Measurements from ENCODE around the gene CLCA4.
"Not testable (repeated sequence)": the region's sequence is repeated elsewhere in the genome, so short reads cannot be mapped to it uniquely, and the experiment has no call there.

CLCA4 gene

DNA sequence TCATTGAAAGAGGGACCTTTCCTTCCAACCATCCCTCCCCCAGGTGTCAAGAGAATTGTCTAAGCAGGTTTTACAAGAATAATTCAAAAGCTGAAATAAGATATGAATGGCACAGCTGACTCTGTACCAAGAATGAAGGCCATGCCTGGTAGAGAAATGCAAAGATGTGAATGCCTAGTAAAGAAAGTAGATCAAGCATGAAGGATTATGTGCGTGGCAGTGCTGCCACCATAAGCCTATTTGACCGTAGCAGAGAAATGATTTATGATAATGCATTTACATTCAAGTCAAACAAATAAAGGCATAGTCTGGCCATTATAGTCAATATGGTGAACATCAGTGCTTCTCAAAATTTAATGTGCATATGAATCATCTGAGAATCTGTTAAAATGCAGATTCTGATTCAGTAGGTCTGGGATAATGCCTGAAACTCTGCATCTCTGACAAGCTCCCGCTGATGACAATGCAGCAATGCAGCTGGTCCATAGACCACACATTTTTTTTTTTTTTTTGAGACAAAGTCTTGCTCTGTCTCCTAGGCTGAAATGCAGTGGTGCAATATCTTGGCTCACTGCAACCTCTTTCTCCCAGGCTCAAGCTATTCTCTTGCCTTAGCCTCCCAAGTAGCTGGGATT, 16.6 kb upstream of the CLCA4 start:
- FAIRE-seq: no peak

DNA sequence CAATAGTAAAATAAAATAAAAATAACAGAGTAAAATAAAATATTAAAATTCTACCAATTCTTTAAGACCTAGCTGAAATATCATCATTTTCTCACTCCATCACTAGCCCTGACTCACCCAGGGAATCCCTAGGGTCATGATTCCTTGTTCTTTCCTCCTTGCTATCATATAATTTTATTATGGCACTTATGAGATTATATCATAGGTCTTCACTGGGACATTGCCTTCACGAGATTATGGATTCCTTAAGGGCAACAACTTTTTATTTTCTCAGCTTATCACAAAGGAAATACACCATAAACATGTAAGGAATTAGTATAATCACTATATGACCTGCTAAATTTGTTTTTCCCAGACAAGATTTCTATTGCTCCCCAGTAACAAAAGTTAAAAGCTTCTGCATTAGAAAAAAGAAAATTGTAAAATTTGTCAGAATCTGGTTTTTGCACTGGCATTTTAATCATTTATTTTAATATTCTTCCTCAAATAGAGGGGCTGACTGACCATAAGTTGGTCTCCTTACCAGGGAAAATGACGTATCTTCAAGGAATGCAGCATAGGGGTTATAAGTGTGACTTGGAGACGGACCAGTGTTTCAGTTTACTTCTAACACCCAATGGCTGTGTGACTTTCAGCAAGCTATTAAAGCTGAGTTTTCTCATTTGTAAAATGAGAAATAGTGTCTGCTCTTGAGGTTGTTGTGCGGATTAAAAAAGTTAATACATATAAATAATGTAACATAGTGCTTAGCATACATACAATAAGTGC, 8.8 kb upstream of the CLCA4 start:
- no peak for FAIRE-seq

DNA sequence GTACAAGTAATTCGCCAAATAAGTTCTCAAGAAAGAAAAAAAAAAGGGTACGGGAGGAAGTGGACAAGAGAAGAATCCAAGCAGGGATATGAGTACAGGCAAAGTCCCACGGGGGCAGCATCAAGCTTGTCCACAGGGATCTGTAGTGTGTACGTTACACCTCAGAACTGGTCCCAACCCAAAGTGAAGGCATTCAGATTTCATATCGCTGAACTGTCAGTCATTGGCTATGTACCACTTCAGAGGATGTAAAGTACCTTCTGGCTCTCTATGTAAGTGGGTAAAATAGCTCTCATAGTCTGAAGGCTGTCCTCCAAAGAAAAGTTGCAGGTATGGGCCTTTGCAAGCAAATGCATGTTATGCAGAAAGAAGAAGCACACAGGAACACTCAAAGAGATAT, 8.1 kb upstream of the CLCA4 start:
- no peak for FAIRE-seq

DNA sequence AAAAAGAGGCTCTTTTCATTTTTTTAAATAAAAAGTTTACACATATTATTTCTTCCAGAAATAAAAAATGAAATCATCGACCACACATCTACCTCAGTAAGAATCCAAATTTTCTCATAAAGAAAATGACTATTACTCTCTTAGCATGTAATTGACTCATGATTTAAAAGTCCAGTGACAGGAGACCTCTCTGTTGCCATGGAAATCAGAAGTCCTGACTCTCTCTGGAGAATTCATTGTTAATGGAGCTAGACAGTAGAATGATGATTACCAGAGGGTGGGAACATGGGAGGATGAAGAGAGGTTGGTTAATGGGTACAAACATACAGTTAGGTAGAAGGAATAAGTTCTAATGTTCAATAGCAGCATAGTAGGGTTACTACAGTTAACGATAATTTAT, 5.0 kb upstream of the CLCA4 start:
- no peak for FAIRE-seq

DNA sequence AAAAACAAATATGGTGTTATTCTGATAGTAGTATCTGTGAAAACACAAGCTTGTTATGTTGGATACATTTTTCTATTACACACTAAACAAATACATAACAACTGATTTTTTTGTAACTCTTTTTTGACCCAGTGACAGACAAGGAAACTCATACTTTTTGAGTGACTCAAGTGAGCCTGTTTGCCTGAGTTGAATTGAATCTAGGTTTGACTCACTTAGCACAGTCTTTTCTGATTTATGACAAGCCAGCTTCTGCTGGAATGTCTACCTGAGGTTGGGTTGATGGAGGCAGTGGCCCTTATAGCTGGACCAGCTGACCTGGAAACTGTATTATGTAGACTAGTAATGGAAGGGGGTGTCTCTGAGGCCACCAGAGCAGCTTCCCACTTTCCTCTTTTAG, 4.2 kb upstream of the CLCA4 start:
- FAIRE-seq: no peak

DNA sequence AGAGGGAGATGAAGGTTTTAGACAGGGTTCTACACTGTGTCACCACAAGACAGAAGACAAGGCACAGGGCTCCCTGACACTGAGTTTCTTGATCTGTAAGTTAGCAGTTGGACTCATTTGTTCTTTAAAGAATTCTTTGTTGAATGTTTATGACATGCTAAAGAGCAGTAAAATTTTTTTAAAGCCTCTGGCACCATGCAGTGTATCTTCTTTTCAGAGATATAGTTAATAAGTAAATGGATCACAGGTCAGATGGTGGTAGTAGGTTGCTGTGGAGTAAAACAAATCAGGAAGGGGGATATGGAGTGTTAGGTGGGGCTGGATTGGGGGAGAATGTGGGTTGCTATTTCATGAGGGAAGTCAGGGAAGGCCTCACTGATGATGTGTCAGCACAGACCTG, 2.0 kb downstream of the CLCA4 start:
- FAIRE-seq: no peak

DNA sequence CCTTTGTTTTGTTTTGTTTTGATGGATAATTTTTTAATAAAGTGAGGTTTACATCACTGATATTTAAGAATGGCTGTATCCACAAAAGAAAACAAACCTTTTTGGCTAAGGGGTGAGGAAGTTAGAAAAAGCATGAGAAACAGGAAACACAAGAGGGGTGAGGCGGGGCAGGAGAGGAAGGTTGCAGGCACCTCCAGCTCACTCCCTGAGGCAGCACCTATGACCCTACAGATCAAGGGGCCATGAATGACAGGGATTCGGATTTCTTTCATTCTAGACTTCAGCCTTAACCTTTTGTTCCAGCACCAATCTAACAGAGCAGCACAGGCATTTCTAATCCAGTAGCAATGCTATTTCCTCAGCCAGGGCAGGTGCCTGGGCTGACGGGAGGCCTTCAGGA, 4.4 kb downstream of the CLCA4 start:
- FAIRE-seq: no peak

DNA sequence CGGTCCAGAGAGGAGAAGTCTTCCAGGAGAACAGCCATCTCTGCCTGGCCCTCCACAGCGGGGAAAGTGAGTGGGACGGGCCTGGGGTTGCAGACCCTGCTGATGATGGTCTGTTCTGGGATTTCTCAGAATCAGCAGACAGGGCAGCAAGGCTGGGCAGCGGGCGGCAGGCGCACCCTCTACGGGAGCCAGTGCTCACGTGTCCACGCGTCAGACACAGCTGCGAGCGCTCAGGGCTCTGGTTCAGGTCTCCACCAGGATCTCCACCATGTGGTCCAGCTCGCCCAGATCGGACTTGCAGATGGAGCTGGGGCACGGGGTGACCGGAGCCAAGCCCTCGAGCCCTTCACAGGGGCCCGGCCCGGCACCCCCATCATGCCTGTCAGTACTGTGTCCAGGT, 5.5 kb downstream of the CLCA4 start:
- no peak for FAIRE-seq

DNA sequence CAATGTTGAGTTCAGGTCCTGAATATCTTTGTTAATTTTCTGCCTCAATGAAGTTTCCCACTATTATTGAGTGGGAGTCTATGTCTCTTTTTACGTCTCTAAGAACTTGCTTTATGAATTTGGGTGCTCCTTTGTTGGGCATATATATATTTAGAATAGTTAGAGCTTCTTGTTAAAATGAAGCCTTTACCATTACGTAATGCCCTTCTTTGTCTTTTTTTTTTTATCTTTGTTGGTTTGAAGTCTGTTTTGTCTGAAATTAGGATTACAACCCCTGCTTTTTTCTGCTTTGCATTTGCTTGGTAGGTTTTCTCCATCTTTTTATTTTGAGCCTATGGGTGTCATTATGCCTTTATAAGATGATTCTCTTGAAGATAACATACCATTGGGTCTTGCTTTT, 10.9 kb downstream of the CLCA4 start:
- no peak for FAIRE-seq

DNA sequence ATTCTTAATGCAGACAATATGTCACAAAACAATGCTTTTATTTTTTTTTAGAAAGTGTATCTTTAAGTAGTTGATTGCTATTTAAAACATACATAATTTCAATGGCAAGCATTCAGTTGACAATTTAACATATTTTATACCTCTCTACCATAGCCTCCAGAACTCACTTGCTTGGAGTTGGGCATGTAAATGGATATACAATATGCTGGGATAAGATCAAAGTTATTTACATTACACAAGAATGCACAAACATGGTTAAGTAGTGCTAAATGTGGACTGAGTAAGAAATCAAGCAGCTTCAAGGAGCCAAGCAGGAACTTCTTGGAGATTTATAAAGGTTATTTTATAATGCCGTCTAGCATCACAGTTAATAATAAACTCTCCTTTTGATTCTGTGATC, 17.0 kb downstream of the CLCA4 start:
- FAIRE-seq: no peak

DNA sequence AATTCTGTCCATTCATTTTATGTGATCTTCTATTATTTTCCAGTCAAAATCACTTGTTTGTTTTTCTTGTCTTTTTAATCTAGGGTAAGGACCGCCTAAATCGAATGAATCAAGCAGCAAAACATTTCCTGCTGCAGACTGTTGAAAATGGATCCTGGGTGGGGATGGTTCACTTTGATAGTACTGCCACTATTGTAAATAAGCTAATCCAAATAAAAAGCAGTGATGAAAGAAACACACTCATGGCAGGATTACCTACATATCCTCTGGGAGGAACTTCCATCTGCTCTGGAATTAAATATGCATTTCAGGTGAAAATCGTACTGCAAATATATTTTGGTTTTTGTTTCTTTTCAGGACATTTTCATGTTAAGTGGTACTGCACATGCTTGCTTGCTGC, 20.5 kb downstream of the CLCA4 start:
- no peak for FAIRE-seq

DNA sequence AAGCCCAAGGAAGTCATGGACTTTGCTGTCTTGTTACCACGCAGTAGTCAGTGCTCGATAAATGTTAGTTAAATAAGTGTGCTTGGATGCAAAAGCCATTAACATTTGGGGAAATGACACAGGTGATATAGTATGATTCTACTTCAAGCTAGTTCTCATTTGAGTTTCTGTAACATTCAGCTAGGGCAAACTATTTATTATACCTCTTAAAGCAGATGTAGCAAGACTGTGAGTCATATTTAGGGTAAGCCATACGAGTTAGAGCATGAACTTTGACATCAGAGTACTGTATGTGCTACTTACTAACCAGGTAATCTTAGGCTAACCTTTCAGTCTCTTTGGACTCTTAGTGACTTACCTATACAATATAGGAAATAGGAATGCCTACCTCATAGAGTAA, 21.0 kb downstream of the CLCA4 start:
- no peak for FAIRE-seq

DNA sequence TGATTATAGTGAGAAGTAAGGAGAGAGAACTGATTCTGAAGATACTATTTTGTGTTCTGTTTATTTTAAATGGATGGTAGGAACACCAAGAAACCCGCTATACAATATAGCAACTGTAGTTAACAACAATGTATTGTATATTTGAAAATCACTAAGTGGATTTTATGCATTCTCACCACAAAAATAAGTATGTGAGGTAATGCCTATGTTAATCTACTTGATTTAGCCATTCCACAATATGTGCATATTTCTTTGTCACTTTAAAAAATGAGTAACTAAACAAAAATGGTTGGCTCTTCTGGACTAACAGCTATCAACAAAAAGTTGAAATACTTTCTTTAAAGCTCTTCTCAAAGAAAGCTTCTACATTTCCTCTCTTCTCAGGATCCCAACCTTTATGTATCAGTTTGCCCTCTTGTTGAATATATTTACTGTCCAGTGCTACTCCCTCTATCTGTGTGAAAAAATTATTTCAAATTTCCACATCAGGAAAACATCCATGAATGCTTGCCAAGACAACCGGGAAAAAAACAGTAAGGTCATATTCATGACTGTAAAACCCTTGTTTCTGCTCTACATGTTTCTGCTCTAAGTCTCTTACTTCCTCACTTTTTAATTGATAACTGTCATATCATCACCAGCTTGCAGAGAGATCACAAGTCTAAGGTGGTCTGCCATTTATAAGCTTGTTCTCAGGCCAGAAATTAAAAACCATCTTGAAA, 27.0 kb downstream of the CLCA4 start:
- no peak for FAIRE-seq

DNA sequence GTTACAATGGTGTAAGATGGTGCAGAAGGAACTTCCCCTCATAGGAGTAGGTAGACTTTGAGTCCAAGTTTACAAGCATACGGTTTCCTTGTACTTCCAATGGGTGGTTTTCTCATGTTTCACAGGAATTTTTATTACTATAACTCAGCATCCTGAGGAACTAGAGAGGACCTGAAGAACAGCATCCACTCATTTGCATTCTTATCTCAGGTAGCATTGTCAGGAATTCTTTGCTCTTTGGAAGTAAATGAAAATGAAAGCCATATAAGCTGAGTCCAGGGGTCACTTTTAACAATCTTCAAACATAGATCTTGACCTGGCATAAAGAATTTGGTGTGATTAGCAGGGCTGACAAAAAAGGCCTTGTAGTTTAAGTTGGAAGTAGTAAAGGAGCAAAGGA, 34.4 kb downstream of the CLCA4 start:
- FAIRE-seq: no peak

DNA sequence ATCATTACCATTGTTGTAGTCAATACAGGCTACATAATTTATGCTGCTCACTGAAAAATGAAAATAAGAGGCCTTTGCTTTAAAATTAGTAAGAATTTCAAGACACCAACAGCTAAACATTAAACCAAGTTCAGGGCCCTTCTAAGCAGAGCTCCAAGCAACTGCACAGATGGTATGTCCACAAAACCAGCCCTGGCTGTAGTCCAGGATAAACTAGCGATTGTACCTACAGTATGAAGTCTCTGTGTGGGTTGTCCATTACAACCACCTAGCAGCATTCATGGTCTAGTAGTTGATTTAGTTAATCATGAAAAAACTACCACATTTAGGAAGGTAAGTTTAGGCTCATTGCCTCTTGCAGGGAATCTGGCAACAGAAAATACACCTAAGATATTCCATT, 35.3 kb downstream of the CLCA4 start:
- no peak for FAIRE-seq

DNA sequence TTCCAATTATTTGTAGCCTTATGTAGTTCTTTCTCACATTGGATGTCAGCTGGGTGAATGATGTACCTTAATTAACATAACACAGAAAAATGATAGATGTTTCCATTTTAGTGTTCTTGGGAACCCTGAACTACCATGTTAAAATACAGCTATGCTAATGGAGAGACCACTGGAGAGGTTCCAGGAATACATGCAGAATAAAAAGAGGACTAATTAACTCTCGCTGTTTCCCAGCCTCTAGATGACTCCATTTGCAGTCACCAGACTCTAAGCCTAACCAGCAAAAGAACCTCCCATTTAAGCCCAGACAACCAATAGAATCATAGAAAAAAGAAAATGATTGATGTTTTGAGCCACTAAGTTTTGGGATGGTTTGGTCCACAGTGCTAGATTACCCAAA, 36.2 kb downstream of the CLCA4 start:
- FAIRE-seq: no peak

DNA sequence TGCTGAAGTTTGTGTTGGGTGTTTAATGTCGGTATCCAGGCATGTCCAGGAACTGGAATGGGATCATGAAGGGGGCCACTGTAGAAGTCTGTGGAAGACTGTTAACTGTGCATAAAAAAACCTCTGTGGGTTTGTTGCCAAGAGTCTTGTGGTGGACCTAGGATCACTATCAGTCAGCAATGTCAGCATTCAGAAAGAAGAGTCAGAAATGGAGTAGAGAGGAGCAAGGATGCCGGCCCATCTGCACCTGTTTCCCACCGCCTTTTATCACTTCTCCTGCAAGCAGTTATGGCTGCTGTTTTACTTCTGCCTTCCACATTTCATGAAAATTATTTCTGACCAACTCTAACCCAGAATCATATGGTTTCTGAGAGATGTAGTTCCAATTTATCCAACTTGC, 36.7 kb downstream of the CLCA4 start:
- FAIRE-seq: no peak

DNA sequence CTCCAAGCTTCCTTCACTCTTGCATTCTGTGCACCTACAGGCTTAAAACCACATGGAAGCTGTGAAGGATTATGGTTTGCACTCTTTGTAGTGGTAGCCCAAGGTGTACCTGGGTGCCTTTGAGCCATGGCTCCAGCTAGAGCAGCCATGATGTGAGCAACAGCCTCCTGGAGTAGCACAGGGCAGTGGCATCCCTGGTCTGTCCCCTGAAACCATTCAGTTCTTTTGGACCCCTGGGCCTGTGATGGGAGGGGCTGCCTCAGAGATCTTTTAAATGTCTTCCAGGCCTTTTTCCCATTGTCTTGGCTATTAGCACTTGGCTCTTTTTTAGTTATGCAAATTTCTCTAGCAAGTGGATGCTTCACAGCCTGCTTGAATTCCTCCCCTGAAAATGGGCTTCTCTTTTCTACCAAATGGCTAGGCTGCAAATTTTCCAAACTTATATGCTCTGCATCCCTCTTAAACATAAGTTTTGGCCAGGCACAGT, 47.4 kb downstream of the CLCA4 start:
- no peak for FAIRE-seq

DNA sequence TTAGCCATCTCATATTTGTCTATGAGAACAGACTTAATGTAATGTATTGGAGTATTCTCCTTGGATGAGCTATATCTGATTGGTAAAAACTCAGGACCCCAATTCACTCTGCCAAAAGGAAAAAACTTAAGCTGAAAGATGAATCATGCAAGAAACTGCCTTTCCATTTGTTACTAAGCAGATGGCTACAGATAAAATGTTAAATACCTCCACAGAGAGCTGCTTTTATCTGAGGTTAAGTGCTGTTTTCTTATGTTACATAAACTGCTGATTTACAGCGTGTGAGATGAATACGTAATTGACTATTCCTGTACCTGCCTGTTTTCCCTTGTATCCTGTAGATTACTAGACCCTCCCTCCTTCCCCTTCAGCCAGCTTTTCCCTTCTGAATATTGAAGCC, 49.3 kb downstream of the CLCA4 start:
- no peak for FAIRE-seq

DNA sequence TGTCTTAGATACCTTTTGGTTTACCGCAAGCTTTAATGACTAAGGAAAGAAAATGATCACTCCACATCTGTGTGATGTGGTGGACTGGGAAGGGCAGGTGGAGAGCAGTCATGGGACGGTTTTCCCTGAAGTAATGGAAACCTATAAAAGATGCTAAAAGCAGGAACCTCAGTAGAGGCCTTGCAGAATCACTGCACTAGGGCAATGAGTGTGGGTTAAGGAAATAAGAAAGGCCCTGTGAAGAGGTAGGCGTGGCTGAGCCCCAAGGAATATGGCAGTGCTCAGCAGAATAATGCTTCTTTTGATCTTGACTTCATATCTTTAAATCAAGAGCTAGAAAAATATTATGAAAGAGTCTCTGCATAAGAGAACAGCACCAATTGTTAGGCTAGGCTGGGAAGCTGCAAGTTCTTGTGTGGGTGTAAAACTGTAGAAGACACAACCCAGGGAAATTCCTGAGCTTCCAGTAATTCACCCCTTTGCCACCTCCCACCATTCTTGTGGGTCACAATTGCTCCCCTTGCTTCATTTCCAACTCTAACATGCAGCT, 49.9 kb downstream of the CLCA4 start:
- no peak for FAIRE-seq

DNA sequence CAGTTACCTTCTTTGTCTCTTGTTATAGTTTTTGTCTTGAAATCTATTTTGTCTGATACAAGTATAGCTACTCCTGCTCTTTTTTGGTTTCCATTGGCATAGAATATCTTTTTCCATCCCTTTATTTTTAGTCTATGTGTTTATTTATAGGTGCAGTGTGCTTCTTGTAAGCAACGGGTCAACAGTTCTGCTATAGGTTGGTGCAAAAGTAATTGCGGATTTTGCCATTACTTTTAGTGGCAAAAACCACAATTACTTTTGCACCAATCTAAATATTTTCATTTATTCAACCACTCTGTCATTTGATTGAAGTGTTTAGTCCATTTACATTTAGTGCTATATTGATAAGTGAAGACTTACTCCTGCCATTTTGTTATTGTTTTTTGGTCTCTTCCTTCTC, 59.2 kb downstream of the CLCA4 start:
- not testable (repeated sequence) for FAIRE-seq

DNA sequence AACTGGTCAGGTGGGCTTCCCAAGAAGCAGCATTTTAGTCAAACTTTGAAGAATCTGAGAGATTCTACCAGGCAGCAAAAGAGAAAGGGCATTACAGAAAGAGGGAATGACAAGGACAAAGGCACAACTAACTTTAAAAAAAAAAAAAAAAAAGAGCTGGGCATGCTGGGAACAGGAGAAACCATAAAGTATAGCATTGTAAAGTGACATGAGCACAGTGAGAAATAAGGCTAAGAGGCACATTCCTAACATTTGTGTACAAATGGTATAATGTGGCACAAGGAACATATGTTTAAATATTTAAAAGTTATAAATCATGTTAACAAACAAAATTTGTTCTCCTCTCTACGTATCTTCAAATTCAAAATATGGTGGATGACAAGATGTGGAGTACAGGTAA, 69.6 kb downstream of the CLCA4 start:
- FAIRE-seq: no peak

DNA sequence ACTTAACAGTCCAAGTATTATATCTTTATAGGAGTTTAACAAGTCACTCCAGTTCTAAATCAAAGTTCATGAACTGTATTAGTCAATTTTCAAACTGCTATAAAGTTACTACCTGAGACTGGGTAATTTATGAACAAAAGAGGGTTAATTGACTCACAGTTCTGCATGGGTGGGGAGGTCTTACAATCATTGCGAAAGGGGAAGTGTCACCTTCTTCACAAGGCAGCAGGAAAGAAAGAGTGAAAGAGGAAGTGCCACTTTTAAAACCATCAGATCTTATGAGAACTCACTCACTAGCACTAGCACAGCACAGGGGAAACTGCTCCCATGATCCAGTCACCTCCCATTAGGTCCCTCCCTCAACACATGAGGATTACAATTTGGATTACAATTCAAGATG, 70.0 kb downstream of the CLCA4 start:
- FAIRE-seq: no peak

DNA sequence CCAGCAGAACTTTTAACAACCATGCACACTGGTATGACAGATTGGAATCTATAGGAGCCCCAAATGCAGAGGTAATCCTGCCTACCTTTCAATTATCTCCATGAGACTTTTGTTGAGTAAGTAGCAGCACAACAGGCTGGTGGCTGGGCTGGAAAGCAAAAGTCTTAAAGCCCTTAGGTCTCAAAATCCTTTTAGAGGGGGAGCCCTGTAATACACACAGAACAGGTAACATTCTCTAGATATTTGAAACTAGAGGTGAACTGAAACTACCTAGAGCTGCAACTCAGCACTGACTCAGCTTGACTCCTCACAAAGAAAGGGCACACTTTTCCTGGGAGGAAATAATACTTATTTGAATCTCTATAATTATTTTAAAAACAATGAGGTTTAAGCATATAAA, 71.5 kb downstream of the CLCA4 start:
- no peak for FAIRE-seq

Measured in endometrium (tissue), 2 donors.